PC-3 (cell line): Measurements from ENCODE around the gene SELL.

Experiments
- EZH2 ChIP-seq: fragments of 300-600 bp; sonication (generic); IDR thresholded peaks from one replicate; pipeline ENCODE4 v1.6.1; 2017; ENCODE audit warnings: antibody characterized with exemption, mild to moderate bottlenecking, low read length; ENCODE audit not compliant: unreplicated experiment
- EZH2phosphoT487 ChIP-seq: fragments of 300-600 bp; sonication (generic); IDR thresholded peaks from 2 replicates; pipeline ENCODE4 v1.6.1; 2018; ENCODE audit warnings: mild to moderate bottlenecking, antibody characterized with exemption, low read length, borderline replicate concordance
- TF ChIP-seq, protein P1 (sequence below): fragments of 300-600 bp; sonication (generic); conservative IDR thresholded peaks from 2 replicates; pipeline ENCODE4 v1.5.1; 2017; ENCODE audit warnings: antibody characterized with exemption, low read depth, mild to moderate bottlenecking, low read length

DNA sequence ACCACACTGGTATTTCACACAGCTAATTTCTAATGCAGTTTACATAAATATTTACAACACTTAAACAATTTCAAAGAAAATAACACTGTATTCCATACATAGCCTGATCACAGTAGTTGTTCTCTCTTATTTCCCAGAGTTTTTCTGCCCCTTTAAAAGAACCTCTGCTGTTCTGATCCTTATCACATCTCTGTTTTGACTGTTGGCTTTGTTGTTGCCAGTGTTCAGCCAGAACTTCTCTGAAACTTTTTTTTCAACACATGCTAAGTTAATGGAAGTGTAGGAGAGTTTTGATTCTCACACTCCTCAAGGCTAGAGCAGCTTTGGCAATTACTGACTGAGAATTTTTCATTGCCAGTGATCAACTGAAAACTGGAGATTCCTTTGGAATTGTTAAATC lies 11.4 kb upstream of the SELL start:
- TF ChIP-seq, protein P1, sequence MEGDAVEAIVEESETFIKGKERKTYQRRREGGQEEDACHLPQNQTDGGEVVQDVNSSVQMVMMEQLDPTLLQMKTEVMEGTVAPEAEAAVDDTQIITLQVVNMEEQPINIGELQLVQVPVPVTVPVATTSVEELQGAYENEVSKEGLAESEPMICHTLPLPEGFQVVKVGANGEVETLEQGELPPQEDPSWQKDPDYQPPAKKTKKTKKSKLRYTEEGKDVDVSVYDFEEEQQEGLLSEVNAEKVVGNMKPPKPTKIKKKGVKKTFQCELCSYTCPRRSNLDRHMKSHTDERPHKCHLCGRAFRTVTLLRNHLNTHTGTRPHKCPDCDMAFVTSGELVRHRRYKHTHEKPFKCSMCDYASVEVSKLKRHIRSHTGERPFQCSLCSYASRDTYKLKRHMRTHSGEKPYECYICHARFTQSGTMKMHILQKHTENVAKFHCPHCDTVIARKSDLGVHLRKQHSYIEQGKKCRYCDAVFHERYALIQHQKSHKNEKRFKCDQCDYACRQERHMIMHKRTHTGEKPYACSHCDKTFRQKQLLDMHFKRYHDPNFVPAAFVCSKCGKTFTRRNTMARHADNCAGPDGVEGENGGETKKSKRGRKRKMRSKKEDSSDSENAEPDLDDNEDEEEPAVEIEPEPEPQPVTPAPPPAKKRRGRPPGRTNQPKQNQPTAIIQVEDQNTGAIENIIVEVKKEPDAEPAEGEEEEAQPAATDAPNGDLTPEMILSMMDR: no peak
- TF ChIP-seq EZH2: no peak
- no peak for TF ChIP-seq EZH2phosphoT487
